ENCODE data around the gene FAM193A.

DNA sequence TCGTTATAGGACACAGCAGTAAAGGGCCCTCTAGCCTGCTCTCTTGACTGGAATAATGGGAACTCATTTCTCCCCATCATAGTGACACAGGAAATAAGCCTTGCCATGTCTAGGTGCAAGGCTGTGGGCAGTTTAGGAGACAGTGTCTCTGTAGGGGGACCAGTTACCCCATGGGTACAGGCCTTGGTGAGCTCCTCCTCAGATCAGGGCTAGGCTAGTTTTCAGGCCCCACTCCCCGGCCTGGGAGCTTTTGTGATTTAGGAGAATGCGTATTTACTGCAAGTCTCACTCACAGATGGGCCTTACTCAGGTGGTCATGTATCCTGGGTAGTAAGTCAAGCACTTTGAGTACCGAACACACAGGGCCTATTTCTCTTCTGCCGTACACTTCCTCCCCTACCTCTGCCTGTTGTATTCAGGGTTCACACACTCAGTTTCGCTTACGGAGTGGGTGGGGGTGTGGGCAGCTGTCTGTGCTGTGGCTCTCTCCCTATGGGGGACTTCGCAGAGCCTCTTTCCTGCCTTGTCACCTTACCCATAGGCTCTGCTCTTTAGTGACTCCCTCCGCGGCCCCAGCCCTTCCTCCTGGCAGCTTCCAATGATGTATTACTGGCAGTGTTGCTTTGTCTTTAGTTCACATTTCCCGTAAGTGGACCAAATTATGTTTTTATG is 34.2 kb downstream of the FAM193A start:
- TF ChIP-seq, protein P1, sequence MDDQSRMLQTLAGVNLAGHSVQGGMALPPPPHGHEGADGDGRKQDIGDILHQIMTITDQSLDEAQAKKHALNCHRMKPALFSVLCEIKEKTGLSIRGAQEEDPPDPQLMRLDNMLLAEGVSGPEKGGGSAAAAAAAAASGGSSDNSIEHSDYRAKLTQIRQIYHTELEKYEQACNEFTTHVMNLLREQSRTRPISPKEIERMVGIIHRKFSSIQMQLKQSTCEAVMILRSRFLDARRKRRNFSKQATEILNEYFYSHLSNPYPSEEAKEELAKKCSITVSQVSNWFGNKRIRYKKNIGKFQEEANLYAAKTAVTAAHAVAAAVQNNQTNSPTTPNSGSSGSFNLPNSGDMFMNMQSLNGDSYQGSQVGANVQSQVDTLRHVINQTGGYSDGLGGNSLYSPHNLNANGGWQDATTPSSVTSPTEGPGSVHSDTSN (IDR thresholded peaks at IDR 0.05): no peak
- TF ChIP-seq SMC3 (IDR thresholded peaks at IDR 0.05; ENCODE audit: low read depth, low read length) (no peak), SIN3A (IDR thresholded peaks at IDR 0.05; ENCODE audit: borderline replicate concordance, low read depth, low read length) (no peak)
- TF ChIP-seq, protein P2, sequence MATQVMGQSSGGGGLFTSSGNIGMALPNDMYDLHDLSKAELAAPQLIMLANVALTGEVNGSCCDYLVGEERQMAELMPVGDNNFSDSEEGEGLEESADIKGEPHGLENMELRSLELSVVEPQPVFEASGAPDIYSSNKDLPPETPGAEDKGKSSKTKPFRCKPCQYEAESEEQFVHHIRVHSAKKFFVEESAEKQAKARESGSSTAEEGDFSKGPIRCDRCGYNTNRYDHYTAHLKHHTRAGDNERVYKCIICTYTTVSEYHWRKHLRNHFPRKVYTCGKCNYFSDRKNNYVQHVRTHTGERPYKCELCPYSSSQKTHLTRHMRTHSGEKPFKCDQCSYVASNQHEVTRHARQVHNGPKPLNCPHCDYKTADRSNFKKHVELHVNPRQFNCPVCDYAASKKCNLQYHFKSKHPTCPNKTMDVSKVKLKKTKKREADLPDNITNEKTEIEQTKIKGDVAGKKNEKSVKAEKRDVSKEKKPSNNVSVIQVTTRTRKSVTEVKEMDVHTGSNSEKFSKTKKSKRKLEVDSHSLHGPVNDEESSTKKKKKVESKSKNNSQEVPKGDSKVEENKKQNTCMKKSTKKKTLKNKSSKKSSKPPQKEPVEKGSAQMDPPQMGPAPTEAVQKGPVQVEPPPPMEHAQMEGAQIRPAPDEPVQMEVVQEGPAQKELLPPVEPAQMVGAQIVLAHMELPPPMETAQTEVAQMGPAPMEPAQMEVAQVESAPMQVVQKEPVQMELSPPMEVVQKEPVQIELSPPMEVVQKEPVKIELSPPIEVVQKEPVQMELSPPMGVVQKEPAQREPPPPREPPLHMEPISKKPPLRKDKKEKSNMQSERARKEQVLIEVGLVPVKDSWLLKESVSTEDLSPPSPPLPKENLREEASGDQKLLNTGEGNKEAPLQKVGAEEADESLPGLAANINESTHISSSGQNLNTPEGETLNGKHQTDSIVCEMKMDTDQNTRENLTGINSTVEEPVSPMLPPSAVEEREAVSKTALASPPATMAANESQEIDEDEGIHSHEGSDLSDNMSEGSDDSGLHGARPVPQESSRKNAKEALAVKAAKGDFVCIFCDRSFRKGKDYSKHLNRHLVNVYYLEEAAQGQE (IDR thresholded peaks at IDR 0.05; ENCODE audit: low read depth, low read length): no peak

Data from SK-N-SH (cell line).